ENCODE data around the gene HCN4. TPM values are rescaled to one million over a fixed set of nuclear protein-coding genes. Genes with fewer than 3 reads are reported as not detected.

HCN4 gene
- total RNA-seq, 2 donors from 2014 or later = 6.9 to 45.3 TPM

GRCh38 chr15:73389971-73390544 lies 21.3 kb upstream of the HCN4 start:
- TF ChIP-seq CTCF (IDR thresholded peaks at IDR 0.05) = no peak
- Histone ChIP-seq H3K4me3 (no peak overlapping the region), H3K36me3 (no peaks in the 10 kb centered on the region), H3K27me3 (no peaks in the 10 kb centered on the region), H3K27ac (peak overlapping the region in 1 of 2 donors; percentile 76), H3K9me3 (no peaks in the 10 kb centered on the region), H3K4me1 (peaks cover 0 to 30% of the 10 kb centered on the region in 2 donors)
- no peak for DNase-seq (ENCODE audit: low spot score)

GRCh38 chr15:73389539-73389938 lies 20.8 kb upstream of the HCN4 start:
- Histone ChIP-seq H3K4me1 (peaks cover 0 to 30% of the 10 kb centered on the region in 2 donors), H3K27me3 (no peaks in the 10 kb centered on the region), H3K9me3 (no peaks in the 10 kb centered on the region), H3K4me3 (no peak overlapping the region), H3K36me3 (no peaks in the 10 kb centered on the region), H3K27ac (peak overlapping the region in 1 of 2 donors; percentile 76)
- no peak for TF ChIP-seq CTCF (IDR thresholded peaks at IDR 0.05)
- DNase-seq (ENCODE audit: low spot score) = no peak

- H3K27me3 ChIP-seq = no peaks in the 10 kb centered on the region
- H3K4me1 ChIP-seq = peaks cover 0 to 18% of the 10 kb centered on the region in 2 donors
- no peak for TF ChIP-seq CTCF (IDR thresholded peaks at IDR 0.05)
- peak overlapping the region in 1 of 2 donors; percentile 76 for H3K27ac ChIP-seq
- H3K36me3 ChIP-seq = no peaks in the 10 kb centered on the region
- no peak overlapping the region for H3K4me3 ChIP-seq
- H3K9me3 ChIP-seq = peaks cover 0 to 1% of the 10 kb centered on the region in 2 donors
- DNase-seq (ENCODE audit: low spot score) = no peak
These were observed 19.6 kb upstream of the HCN4 start for GRCh38 chr15:73388256-73388781.

GRCh38 chr15:73387507-73388255 lies 18.9 kb upstream of the HCN4 start:
- H3K27ac ChIP-seq = peak overlapping the region in 1 of 2 donors; percentile 76
- no peak overlapping the region for H3K4me3 ChIP-seq
- DNase-seq (ENCODE audit: low spot score) = no peak
- no peaks in the 10 kb centered on the region for H3K36me3 ChIP-seq
- no peaks in the 10 kb centered on the region for H3K27me3 ChIP-seq
- TF ChIP-seq CTCF (IDR thresholded peaks at IDR 0.05) = no peak
- H3K9me3 ChIP-seq = peaks cover 0 to 7% of the 10 kb centered on the region in 2 donors
- peaks cover 0 to 18% of the 10 kb centered on the region in 2 donors for H3K4me1 ChIP-seq

GRCh38 chr15:73386886-73387506 lies 18.2 kb upstream of the HCN4 start:
- no peak for DNase-seq (ENCODE audit: low spot score)
- H3K36me3 ChIP-seq = no peaks in the 10 kb centered on the region
- peak overlapping the region in 1 of 2 donors; percentile 76 for H3K27ac ChIP-seq
- peaks cover 0 to 7% of the 10 kb centered on the region in 2 donors for H3K9me3 ChIP-seq
- peaks cover 0 to 18% of the 10 kb centered on the region in 2 donors for H3K4me1 ChIP-seq
- no peak overlapping the region for H3K4me3 ChIP-seq
- no peak for TF ChIP-seq CTCF (IDR thresholded peaks at IDR 0.05)
- H3K27me3 ChIP-seq = no peaks in the 10 kb centered on the region

Measured in right atrium auricular region (tissue), 2 donors.